Measurements from ENCODE around the gene HERPUD1.
"Not testable (repeated sequence)": the region's sequence is repeated elsewhere in the genome, so short reads cannot be mapped to it uniquely, and the experiment has no call there.

The HERPUD1 gene

GRCh38 chr16:56931892-56932720 is at the start of gene HERPUD1:
Gene HERPUD1, plus strand, starts transcription at chr16:56932142. Its CDS starts 103 bp downstream, at chr16:56932245.
- in situ Hi-C loops (cut with MboI; ENCODE audit: low sequenced_read_pairs) = no loop called here

- in situ Hi-C loops (cut with MboI; ENCODE audit: low sequenced_read_pairs) = no loop called here
These were observed 48.4 kb upstream of the HERPUD1 start for GRCh38 chr16:56883586-56883985.

- in situ Hi-C loops (cut with MboI; ENCODE audit: low sequenced_read_pairs) = no loop called here
These were observed 47.8 kb upstream of the HERPUD1 start for GRCh38 chr16:56884026-56884582.

- in situ Hi-C loops (cut with MboI; ENCODE audit: low sequenced_read_pairs) = not testable (repeated sequence)
These were observed 47.0 kb upstream of the HERPUD1 start for GRCh38 chr16:56884929-56885328.

GRCh38 chr16:56885446-56886162 is 46.3 kb upstream of the HERPUD1 start:
- in situ Hi-C loops (cut with MboI; ENCODE audit: low sequenced_read_pairs) = no loop called here

GRCh38 chr16:56886296-56886695 is 45.6 kb upstream of the HERPUD1 start:
- in situ Hi-C loops (cut with MboI; ENCODE audit: low sequenced_read_pairs) = no loop called here

- in situ Hi-C loops (cut with MboI; ENCODE audit: low sequenced_read_pairs) = no loop called here
These were observed 45.1 kb upstream of the HERPUD1 start for GRCh38 chr16:56886826-56887225.

GRCh38 chr16:56888806-56889205 is 43.1 kb upstream of the HERPUD1 start:
- in situ Hi-C loops (cut with MboI; ENCODE audit: low sequenced_read_pairs) = no loop called here

GRCh38 chr16:56889206-56889605 is 42.7 kb upstream of the HERPUD1 start:
- in situ Hi-C loops (cut with MboI; ENCODE audit: low sequenced_read_pairs) = no loop called here

GRCh38 chr16:56891685-56892084 is 40.3 kb upstream of the HERPUD1 start:
- in situ Hi-C loops (cut with MboI; ENCODE audit: low sequenced_read_pairs) = no loop called here

GRCh38 chr16:56892705-56893104 is 39.2 kb upstream of the HERPUD1 start:
- in situ Hi-C loops (cut with MboI; ENCODE audit: low sequenced_read_pairs) = no loop called here

GRCh38 chr16:56894331-56894917 is 37.5 kb upstream of the HERPUD1 start:
- in situ Hi-C loops (cut with MboI; ENCODE audit: low sequenced_read_pairs) = no loop called here

- in situ Hi-C loops (cut with MboI; ENCODE audit: low sequenced_read_pairs) = no loop called here
These were observed 36.1 kb upstream of the HERPUD1 start for GRCh38 chr16:56895813-56896212.

GRCh38 chr16:56896244-56896643 is 35.7 kb upstream of the HERPUD1 start:
- in situ Hi-C loops (cut with MboI; ENCODE audit: low sequenced_read_pairs) = no loop called here

- in situ Hi-C loops (cut with MboI; ENCODE audit: low sequenced_read_pairs) = no loop called here
These were observed 34.7 kb upstream of the HERPUD1 start for GRCh38 chr16:56897026-56897799.

- in situ Hi-C loops (cut with MboI; ENCODE audit: low sequenced_read_pairs) = no loop called here
These were observed 33.1 kb upstream of the HERPUD1 start for GRCh38 chr16:56898847-56899246.

GRCh38 chr16:56903866-56904265 is 28.1 kb upstream of the HERPUD1 start:
- in situ Hi-C loops (cut with MboI; ENCODE audit: low sequenced_read_pairs) = no loop called here

- in situ Hi-C loops (cut with MboI; ENCODE audit: low sequenced_read_pairs) = no loop called here
These were observed 24.5 kb upstream of the HERPUD1 start for GRCh38 chr16:56907401-56907800.

- in situ Hi-C loops (cut with MboI; ENCODE audit: low sequenced_read_pairs) = no loop called here
These were observed 22.4 kb upstream of the HERPUD1 start for GRCh38 chr16:56909527-56909979.

GRCh38 chr16:56910112-56910511 is 21.8 kb upstream of the HERPUD1 start:
- in situ Hi-C loops (cut with MboI; ENCODE audit: low sequenced_read_pairs) = no loop called here

All from HL-60/S4 (cell line).